Measurements from ENCODE around the gene GALNT18. TPM values are rescaled to one million over a fixed set of nuclear protein-coding genes. Genes with fewer than 3 reads are reported as not detected.

The GALNT18 gene
- total RNA-seq, 1 experiment from 2014 or later, result 13.6 TPM

GRCh38 chr11:11316651-11317230 is 305.1 kb downstream of the GALNT18 start:
- DNase-seq (ENCODE audit: low read depth), result no peak

DNA sequence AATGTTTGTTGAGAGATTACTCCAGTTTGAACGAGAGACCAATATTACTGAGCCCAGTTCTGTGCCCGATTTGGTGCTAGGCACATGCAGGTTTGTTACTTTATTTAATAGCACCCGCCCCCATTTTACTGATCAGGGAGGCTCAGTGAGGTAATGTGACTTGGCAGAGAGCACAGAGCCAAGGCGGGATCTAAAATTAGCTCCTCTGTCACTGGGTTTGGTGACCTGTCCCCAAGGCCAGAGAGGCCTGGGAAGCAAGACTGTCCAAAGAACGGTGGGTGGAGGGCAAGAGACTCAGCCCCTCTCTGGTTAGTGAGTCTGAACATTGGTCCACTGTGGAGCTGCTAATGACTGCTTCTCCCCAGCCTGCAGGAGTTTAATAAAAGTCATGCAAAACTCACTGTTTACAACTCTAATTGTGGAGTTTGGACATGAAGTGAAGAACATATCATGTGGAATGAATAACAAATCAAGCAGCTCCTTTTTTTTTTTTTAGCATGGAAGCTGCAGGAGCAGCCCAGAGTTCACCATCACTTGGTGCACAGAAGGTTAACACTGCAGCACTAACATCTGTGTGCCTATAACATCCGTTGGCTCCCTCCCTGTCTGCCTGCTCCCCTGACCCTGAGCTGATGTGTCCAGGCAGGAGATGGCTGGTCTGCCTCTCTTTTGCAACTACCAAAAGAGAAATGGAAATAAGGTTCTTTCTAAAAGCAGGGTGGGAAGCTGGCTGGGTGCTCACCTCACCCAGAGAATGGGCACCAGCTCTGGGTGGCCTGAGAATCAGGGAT is 307.7 kb downstream of the GALNT18 start:
- DNase-seq (ENCODE audit: low read depth), result no peak

- DNase-seq (ENCODE audit: low read depth), result peak; percentile 83
Observed at GRCh38 chr11:11313426-11313825, 308.4 kb downstream of the GALNT18 start.

- DNase-seq (ENCODE audit: low read depth), result no peak
Observed at GRCh38 chr11:11312738-11313137, 309.1 kb downstream of the GALNT18 start.

DNA sequence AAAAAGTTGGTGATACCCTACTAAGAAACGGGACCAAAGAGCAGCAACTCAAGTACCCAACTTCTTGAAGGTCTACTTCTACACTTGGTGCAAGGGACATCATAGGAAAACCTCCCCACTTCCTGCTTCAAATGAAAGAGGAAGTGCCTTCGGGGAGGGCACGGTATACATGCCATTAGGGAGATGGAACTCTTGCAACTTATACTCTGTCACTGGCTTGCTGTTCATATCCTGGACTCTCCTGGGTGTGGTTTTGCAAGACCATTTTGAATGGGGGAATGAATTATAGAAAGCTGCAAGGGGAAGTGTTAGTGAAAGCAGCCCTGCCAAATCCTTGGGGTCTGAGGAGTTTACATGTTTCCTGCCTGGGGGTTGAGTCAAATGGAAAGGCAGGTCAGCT is 310.6 kb downstream of the GALNT18 start:
- DNase-seq (ENCODE audit: low read depth), result no peak

DNA sequence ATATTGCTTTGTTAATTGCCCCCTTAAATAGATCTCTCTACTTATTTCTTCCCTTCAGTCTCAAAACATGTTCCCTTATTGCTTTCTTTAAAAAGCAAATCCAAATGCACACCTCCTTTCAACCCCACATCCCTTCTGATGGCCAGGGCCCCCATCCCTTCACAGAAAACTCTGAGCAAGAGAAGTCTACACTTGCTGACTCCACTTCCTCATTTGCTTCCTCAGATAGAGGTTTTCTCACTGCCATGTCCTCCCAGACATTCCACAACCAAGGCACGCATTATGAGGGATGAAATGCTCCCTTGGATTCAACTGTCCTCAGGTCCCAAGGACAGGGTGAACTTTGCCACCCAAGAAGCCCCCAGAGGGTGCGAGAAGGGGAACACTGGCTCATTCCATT is 311.9 kb downstream of the GALNT18 start:
- no peak for DNase-seq (ENCODE audit: low read depth)

DNA sequence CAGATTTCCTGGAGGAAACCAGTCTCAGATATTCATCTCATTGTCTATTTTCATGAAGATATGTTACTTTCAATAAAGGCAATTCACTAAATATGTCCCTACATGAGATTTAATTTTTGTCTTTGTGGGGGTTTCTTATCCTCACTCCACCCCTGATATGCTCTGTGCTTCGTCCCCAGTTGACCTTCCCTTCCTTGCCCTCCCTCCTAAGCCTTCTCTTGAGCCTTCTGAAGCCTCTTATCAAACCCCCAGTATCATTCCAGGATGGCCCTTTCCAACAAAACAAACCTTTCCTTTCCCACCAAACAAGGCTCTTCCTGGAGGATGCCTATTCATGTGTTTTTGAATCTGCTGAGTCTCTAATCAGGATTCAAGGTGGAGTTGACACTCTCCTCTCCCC is 313.6 kb downstream of the GALNT18 start:
- DNase-seq (ENCODE audit: low read depth), result no peak

DNA sequence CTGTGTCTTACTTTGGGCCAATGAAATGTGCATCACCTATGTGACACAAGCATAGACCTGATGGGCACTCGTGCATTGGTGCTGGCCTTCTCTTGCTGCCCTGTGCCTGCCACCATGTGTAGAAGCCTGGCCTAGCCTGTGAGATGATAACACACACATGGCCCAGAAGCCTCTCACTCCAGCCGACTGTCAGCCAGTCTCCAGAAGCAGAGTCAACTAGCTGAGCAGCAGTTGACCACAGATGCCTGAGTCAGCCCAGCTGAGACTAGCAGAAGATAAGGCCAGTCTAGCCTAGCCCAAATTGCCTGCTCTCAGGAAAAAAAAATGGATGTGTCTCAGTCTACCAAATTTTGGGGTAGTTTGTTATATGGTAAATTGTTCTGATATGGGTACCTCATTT is 314.9 kb downstream of the GALNT18 start:
- peak; percentile 43 for DNase-seq (ENCODE audit: low read depth)

- DNase-seq (ENCODE audit: low read depth), result no peak
Observed at GRCh38 chr11:11304550-11304949, 317.3 kb downstream of the GALNT18 start.

- DNase-seq (ENCODE audit: low read depth), result no peak
Observed at GRCh38 chr11:11302565-11302964, 319.2 kb downstream of the GALNT18 start.

GRCh38 chr11:11301212-11301611 is 320.6 kb downstream of the GALNT18 start:
- DNase-seq (ENCODE audit: low read depth), result no peak

DNA sequence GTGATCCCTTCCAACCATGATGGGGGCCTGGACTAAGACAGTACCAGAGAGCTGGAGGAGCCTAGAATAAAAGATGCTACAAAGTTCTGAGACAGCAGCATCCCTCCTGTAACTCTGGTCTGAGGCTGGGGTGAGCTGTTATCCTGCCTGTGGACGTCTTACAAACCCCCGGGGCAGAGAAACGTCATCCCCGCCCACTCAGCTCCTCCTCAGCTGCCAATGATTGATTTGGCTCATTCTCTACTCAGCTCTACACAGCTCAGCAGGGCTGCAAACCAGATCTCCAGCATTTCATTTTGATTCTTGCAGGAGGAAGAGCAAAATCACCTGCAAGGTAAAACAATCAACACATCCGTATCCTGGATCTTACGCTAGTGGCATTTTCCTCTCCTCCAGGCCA is 324.2 kb downstream of the GALNT18 start:
- DNase-seq (ENCODE audit: low read depth), result no peak

GRCh38 chr11:11296434-11296833 is 325.4 kb downstream of the GALNT18 start:
- DNase-seq (ENCODE audit: low read depth), result no peak

DNA sequence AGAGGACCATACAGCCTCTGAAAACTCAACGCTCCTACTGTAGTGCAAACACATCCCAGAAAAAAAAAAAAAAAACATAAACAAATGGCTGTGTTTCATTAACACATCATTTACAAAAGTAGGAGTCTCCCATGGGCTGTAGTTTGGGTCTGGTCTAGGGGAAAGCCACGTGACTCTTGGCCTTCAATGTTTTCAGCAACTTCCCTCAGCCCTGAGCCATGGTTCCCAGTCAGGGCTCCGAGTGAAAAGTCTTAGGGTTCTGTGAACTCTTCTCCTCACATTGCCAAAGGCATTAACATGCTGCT is 327.3 kb downstream of the GALNT18 start:
- DNase-seq (ENCODE audit: low read depth), result no peak

DNA sequence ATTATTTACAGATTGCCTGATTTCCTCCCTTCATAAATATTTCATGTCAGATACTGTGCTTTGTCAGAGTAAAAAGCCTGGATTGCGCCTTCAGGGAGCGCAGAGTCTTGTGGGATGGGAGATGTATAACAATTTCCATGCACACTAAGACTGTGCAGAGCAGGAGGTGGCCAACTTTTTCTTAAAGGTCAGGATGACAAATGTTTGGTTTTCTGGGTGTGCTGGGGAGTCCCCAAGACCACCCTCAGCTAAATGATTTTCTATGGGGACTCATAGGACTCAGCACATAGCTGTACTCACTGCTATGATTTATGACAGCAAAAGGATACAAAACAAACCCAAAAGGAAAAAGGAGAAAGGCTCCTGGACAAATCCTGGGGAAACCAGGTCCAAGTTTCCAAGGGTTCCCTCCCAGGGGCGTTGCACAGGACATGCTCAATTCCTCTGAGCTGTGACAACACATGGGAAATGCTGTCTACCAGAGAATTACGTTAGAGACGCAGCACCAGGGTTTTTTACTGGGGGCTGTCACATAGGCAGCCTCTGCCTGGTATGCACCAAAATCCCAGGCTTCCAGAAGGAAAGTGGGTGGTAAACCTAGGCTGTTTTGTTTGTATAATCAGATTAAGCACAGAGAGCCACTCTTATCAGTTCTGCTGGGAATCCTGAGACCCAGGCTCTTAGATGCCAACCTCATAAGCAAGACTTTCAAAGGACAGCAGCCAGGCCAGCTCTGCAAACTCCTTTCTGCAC is 327.8 kb downstream of the GALNT18 start:
- no peak for DNase-seq (ENCODE audit: low read depth)

DNA sequence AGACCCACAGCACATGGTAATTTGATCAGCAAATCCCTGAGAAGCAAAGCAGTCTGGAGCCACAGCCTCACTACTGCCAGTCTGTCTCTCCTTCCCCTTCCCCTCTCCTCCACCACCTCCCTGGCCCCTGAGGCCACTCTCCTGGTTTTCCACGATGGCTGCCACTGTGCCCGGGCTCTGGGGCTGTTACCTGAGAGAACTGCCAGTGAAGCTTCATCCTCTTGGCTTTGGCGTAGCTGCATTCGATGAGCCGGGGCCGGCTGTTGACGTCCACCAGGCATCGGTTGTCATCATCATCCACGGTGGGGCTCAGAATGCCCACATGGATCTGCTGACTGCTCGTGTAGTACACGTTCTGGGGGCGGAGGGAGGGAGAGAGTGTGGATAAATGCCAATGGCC is 329.0 kb downstream of the GALNT18 start:
- no peak for DNase-seq (ENCODE audit: low read depth)

GRCh38 chr11:11291041-11292015 is 330.5 kb downstream of the GALNT18 start:
- DNase-seq (ENCODE audit: low read depth), result no peak

DNA sequence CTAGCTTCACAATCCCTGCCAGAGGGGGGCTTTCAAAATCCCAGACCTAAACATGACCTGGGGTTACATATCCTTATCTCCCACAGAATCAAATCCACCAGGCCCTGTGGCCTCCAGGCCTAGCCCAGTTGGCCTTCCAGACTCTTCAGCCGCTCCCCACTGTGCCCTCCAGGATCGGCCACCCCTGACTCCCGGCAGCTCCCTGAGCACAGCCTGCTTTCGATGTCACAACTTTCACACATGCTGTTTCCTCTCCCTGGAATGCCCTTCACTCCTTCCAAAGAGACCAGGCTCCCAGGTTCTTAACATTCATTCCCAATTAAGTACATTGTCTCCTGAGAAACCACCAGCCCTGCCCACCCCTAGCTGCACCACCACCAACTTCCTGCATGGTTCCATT is 331.5 kb downstream of the GALNT18 start:
- DNase-seq (ENCODE audit: low read depth), result no peak

GRCh38 chr11:11289669-11290068 is 332.1 kb downstream of the GALNT18 start:
- DNase-seq (ENCODE audit: low read depth), result no peak

GRCh38 chr11:11288972-11289616 is 332.7 kb downstream of the GALNT18 start:
- no peak for DNase-seq (ENCODE audit: low read depth)

- no peak for DNase-seq (ENCODE audit: low read depth)
Observed at GRCh38 chr11:11284481-11284880, 337.3 kb downstream of the GALNT18 start.
